OCI-LY7 (cell line): ENCODE results near the gene KATNIP.

ENCODE experiments used
- CTCF ChIP-seq: fragments of 200-600 bp; sonication (generic); conservative IDR thresholded peaks from 2 replicates; pipeline ENCODE4 v1.5.1; 2014; ENCODE audit warnings: mild to moderate bottlenecking, antibody characterized with exemption, low read length, moderate library complexity, mixed read lengths
- EZH2phosphoT487 ChIP-seq: fragments of 200-600 bp; sonication (generic); IDR thresholded peaks from 2 replicates; pipeline ENCODE4 v1.6.1; 2018; ENCODE audit warnings: low read depth, borderline replicate concordance, mild to moderate bottlenecking, mixed run types, antibody characterized with exemption, low read length, moderate library complexity, mixed read lengths

GRCh38 chr16:27556471-27556870 is 6.5 kb downstream of the KATNIP start:
- TF ChIP-seq CTCF (no peak), EZH2phosphoT487 (no peak)
